ENCODE results near the gene ST6GAL1. TPM values are rescaled to one million over a fixed set of nuclear protein-coding genes. Genes with fewer than 3 reads are reported as not detected.

Gene ST6GAL1
- total RNA-seq, 2 experiments from 2014 or later: 84.6 to 99.2 TPM

DNA sequence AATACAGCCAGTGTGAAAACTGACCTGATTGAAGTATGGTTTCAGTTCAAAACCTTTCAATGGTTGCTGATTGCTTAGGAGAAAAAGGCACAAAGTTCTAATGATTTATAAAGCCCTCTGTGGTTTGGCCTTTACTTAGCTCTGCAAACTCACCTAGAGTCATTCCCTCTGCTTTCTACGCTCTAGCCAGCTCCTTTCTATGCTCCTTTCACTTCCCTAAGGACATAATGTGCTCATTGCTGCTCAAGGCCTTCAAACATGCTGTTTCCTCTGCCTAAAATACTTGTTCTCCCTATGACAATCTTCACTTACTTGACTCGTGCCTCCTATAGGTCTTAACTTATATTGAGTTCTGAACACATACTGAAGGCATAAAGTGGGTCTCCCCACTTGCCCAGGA lies 190.0 kb downstream of the ST6GAL1 start:
- no peak overlapping the region for H3K27ac Mint-ChIP-seq
- POLR2A ChIA-PET: no interaction called here
- H3K4me1 Mint-ChIP-seq (ENCODE audit: low read depth): peaks cover under 1% of the 10 kb centered on the region
- no peaks in the 10 kb centered on the region for H3K9me3 Mint-ChIP-seq
- CTCF ChIA-PET: interaction anchor here (1.6 to 4.5 kb wide), 4 partner anchors 19 to 44 kb away, joined by 4 to 15 read pairs (median 12); partner anchors contain the start of gene RPL39L
- no peaks in the 10 kb centered on the region for H3K36me3 Mint-ChIP-seq (ENCODE audit: low read depth)
- no peak overlapping the region for H3K4me3 Mint-ChIP-seq
- DNase-seq (no peak), ATAC-seq (no peak)
- intact Hi-C loops (cut with micrococcal nuclease): no loop called here
- no peaks in the 10 kb centered on the region for H3K27me3 Mint-ChIP-seq
- TF ChIP-seq, protein P1, sequence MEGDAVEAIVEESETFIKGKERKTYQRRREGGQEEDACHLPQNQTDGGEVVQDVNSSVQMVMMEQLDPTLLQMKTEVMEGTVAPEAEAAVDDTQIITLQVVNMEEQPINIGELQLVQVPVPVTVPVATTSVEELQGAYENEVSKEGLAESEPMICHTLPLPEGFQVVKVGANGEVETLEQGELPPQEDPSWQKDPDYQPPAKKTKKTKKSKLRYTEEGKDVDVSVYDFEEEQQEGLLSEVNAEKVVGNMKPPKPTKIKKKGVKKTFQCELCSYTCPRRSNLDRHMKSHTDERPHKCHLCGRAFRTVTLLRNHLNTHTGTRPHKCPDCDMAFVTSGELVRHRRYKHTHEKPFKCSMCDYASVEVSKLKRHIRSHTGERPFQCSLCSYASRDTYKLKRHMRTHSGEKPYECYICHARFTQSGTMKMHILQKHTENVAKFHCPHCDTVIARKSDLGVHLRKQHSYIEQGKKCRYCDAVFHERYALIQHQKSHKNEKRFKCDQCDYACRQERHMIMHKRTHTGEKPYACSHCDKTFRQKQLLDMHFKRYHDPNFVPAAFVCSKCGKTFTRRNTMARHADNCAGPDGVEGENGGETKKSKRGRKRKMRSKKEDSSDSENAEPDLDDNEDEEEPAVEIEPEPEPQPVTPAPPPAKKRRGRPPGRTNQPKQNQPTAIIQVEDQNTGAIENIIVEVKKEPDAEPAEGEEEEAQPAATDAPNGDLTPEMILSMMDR (IDR thresholded peaks at IDR 0.05): no peak

DNA sequence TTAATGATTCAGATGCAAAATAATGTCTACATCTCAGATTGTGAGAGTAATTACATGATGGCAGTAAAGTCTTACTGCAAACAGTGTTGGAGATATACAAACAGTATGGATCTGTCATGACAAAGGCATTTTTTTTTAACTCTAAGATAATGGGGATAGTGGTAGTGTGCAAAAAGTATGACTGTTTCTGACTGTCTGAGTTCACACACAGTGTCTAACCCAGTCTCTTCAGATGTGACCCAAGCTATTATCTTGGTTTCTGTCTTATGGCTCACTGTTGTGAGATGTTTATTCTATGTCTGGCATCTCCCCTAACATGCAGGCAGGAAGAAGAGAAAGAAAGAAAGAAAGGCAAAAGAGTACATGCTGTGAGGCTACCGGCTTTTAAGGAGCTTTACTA lies 191.9 kb downstream of the ST6GAL1 start:
- Mint-ChIP-seq H3K4me3 (no peak overlapping the region), H3K27me3 (no peaks in the 10 kb centered on the region)

DNA sequence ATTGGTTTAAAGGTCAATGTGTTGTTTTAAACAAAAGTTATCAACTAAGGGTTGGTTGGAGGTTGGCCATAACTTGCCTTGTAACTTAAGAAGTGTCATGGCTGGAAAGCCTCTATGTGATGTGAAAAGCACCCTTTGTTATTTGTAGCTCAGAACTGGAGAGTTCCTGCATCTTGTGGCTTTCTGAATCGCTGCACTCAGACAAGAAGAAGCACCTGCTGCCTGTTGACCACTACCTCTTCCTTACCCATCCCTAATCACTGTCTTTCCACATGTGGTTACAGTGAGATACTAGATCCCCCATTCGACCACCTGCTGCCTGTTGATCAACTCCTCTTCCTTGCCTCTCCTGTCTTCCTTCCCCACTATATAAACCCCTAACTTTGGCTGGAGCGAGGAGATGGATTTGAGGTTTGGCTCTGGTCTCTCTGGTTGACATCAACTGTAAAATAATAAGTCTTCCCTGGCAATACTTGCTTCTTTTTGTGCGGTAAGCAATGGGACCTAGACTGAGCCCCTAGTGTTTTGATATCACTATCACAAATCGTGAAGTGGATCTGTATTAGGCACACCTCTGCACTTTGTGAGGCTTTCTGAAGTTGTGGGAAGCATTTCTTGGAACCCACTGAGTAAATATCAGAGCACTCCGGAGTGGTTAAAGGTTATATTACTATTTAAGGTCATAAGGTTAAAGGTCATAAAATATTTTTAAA lies 195.1 kb downstream of the ST6GAL1 start:
- Mint-ChIP-seq H3K36me3 (ENCODE audit: low read depth) (peaks cover 20% of the 10 kb centered on the region), H3K27ac (no peak overlapping the region), H3K9me3 (peaks cover 18% of the 10 kb centered on the region), H3K27me3 (no peaks in the 10 kb centered on the region), H3K4me3 (no peak overlapping the region), H3K4me1 (ENCODE audit: low read depth) (peaks cover 21% of the 10 kb centered on the region)
- TF ChIP-seq, protein P1 (IDR thresholded peaks at IDR 0.05): no peak
- DNase-seq (no peak), ATAC-seq (no peak)
- ChIA-PET POLR2A (interaction anchor here (1.0 kb wide), 1 partner anchor 12 kb away, joined by 3 read pairs; no protein-coding TSS in a partner anchor), CTCF (interaction anchor here (3.5 to 5.8 kb wide), 2 partner anchors 13 to 25 kb away, joined by 13 to 38 read pairs; no protein-coding TSS in a partner anchor)
- intact Hi-C loops (cut with micrococcal nuclease): no loop called here

More for the DNA sequence above, 191.9 kb downstream of the ST6GAL1 start:
- intact Hi-C loops (cut with micrococcal nuclease): no loop called here
- H3K4me1 Mint-ChIP-seq (ENCODE audit: low read depth): peaks cover 4% of the 10 kb centered on the region
- no peak overlapping the region for H3K27ac Mint-ChIP-seq
- POLR2A ChIA-PET: no interaction called here
- CTCF ChIA-PET: interaction anchor here (0.7 to 5.8 kb wide), 3 partner anchors 10 to 28 kb away, joined by 3 to 38 read pairs (median 13); partner anchors contain the start of gene RPL39L
- DNase-seq: no peak
- H3K36me3 Mint-ChIP-seq (ENCODE audit: low read depth): no peaks in the 10 kb centered on the region
- H3K9me3 Mint-ChIP-seq: no peaks in the 10 kb centered on the region
- no peak for ATAC-seq
- TF ChIP-seq, protein P1 (IDR thresholded peaks at IDR 0.05): no peak

Other genes with a start within 250 kb of the ST6GAL1 start
- gene KNG1, start 213.2 kb upstream of the ST6GAL1 start, total RNA-seq: not detected
- gene EIF4A2, start 146.9 kb upstream of the ST6GAL1 start, total RNA-seq: 100 to 1,000 TPM; 450 to 466 TPM
- 100 to 1,000 TPM; 110 to 125 TPM for gene RFC4, start 124.0 kb upstream of the ST6GAL1 start, total RNA-seq
- not detected for gene ADIPOQ, start 87.8 kb upstream of the ST6GAL1 start, total RNA-seq
- gene RPL39L, start 209.0 kb downstream of the ST6GAL1 start, total RNA-seq: 10 to 100 TPM; 12.1 to 16.2 TPM

Data from activated CD8-positive, alpha-beta T cell treated with anti-CD3 and anti-CD28 coated beads for 36 hours (primary cell).